GM19452 (cell line): ENCODE measurements around the gene C16orf74.

ENCODE experiments used
- ATAC-seq: cut with Tn5 transposase; IDR thresholded peaks from one replicate; pipeline ENCODE4 v1.9.1; 2021; ENCODE audit not compliant: unreplicated experiment

C16orf74 gene

GRCh38 chr16:85751698-85752501 lies 1.0 kb upstream of the C16orf74 start:
- no peak for ATAC-seq

GRCh38 chr16:85750146-85750826 lies 610 bp downstream of the C16orf74 start:
- no peak for ATAC-seq

- no peak for ATAC-seq
Observed at GRCh38 chr16:85749771-85750145, 1.1 kb downstream of the C16orf74 start.

GRCh38 chr16:85746460-85747215 lies 4.3 kb downstream of the C16orf74 start:
- no peak for ATAC-seq

- ATAC-seq: no peak
Observed at GRCh38 chr16:85738923-85739715, 11.8 kb downstream of the C16orf74 start.

- no peak for ATAC-seq
Observed at GRCh38 chr16:85736921-85737320, 14.0 kb downstream of the C16orf74 start.

- ATAC-seq: no peak
Observed at GRCh38 chr16:85735946-85736345, 14.9 kb downstream of the C16orf74 start.

- peak; percentile 83 for ATAC-seq
Observed at GRCh38 chr16:85735225-85735635, 15.7 kb downstream of the C16orf74 start.

GRCh38 chr16:85734311-85735017 lies 16.4 kb downstream of the C16orf74 start:
- ATAC-seq: no peak

- ATAC-seq: no peak
Observed at GRCh38 chr16:85733839-85734170, 17.1 kb downstream of the C16orf74 start.

- ATAC-seq: no peak
Observed at GRCh38 chr16:85733155-85733838, 17.6 kb downstream of the C16orf74 start.

- ATAC-seq: no peak
Observed at GRCh38 chr16:85731179-85731578, 19.7 kb downstream of the C16orf74 start.

- no peak for ATAC-seq
Observed at GRCh38 chr16:85730186-85730465, 20.8 kb downstream of the C16orf74 start.

- ATAC-seq: no peak
Observed at GRCh38 chr16:85729452-85730185, 21.3 kb downstream of the C16orf74 start.

GRCh38 chr16:85728879-85729278 lies 22.0 kb downstream of the C16orf74 start:
- no peak for ATAC-seq

- no peak for ATAC-seq
Observed at GRCh38 chr16:85724936-85725335, 26.0 kb downstream of the C16orf74 start.

GRCh38 chr16:85724126-85724879 lies 26.6 kb downstream of the C16orf74 start:
- ATAC-seq: no peak

GRCh38 chr16:85722128-85722893 lies 28.6 kb downstream of the C16orf74 start:
- ATAC-seq: no peak
